ENCODE measurements around the gene CCHCR1. TPM values are rescaled to one million over a fixed set of nuclear protein-coding genes. Genes with fewer than 3 reads are reported as not detected.

The CCHCR1 gene
- total and polyA plus RNA-seq, 2 of the 13 experiments (the other 11 are each of a cell fraction or from before 2014, with no cell fraction given) = 14.6 to 28.2 TPM

DNA sequence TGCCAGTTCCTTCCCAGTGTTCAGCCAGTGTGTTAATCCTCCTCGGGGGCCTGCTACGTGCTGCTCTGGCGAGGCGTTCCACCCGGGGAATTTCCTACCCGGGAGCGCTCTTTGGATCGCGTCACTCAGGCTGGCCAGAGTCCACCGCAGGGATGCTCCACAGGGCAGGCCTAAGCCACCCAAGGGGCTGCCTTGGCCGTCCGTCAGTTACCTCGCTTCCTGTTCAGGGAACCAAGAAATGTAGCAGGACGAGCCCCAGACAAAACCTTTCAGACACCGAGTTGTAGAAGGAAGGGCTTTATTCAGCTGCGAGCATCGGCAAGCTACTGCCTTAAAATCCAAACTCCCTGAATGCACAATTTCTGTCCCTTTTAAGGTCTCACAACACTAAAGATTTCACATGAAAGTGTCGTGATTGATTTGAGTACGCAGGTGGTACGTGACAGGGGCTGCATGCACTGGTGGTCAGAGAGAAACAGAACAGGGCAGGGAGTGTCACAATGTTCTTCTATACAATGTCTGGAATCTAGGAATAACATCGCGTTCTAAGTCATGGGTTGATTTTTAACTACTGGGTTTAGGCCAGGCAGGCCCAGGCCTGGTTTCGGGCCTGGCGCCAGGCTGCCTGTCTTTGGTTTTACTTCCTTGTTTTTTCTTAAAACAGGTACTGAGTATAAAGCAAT is 28.6 kb upstream of the CCHCR1 start (continued):
- TF ChIP-seq, protein P1, sequence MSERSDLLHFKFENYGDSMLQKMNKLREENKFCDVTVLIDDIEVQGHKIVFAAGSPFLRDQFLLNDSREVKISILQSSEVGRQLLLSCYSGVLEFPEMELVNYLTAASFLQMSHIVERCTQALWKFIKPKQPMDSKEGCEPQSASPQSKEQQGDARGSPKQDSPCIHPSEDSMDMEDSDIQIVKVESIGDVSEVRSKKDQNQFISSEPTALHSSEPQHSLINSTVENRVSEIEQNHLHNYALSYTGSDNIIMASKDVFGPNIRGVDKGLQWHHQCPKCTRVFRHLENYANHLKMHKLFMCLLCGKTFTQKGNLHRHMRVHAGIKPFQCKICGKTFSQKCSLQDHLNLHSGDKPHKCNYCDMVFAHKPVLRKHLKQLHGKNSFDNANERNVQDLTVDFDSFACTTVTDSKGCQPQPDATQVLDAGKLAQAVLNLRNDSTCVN (CRISPR knock-in tag; IDR thresholded peaks at IDR 0.05; ENCODE audit: borderline replicate concordance) = 0 out of 2 replicates have a peak, but pooled peaks have one; percentile 49
- TF ChIP-seq MYNN (CRISPR knock-in tag; IDR thresholded peaks at IDR 0.05; ENCODE audit: low read depth) (no peak), ISL2 (CRISPR knock-in tag; IDR thresholded peaks at IDR 0.05) (no peak; the same call in 1 of the 2 replicates), HNRNPH1 (optimal IDR thresholded peaks at IDR 0.05; ENCODE audit: low read depth, low read length) (no peak), ZSCAN9 (CRISPR knock-in tag; IDR thresholded peaks at IDR 0.05; ENCODE audit: borderline replicate concordance) (peak; percentile 29; the same call in 1 of the 2 replicates), ZNF337 (CRISPR knock-in tag; IDR thresholded peaks at IDR 0.05; ENCODE audit: borderline replicate concordance, low read depth) (0 out of 2 replicates have a peak, but pooled peaks have one; percentile 19), ZNF17 (CRISPR knock-in tag; IDR thresholded peaks at IDR 0.05) (0 out of 2 replicates have a peak, but pooled peaks have one; percentile 67), RAD21 (CRISPR knock-in tag; IDR thresholded peaks at IDR 0.05) (no peak), ZBTB7A (CRISPR knock-in tag; IDR thresholded peaks at IDR 0.05) (0 out of 2 replicates have a peak, but pooled peaks have one; percentile 11), ZNF264 (CRISPR knock-in tag; IDR thresholded peaks at IDR 0.05) (no peak; the same call in 1 of the 2 replicates), KDM3A (CRISPR knock-in tag; IDR thresholded peaks at IDR 0.05; ENCODE audit: low read depth) (no peak; the same call in 1 of the 2 replicates), XBP1 (CRISPR knock-in tag; IDR thresholded peaks at IDR 0.05) (no peak), ZNF354B (CRISPR knock-in tag; IDR thresholded peaks at IDR 0.05) (0 out of 2 replicates have a peak, but pooled peaks have one; percentile 21), FOXP1 (IDR thresholded peaks at IDR 0.05) (no peak), FOXP1 (CRISPR knock-in tag; IDR thresholded peaks at IDR 0.05) (no peak), ZNF703 (CRISPR knock-in tag; IDR thresholded peaks at IDR 0.05; ENCODE audit: borderline replicate concordance) (no peak), HNRNPL (IDR thresholded peaks at IDR 0.05; ENCODE audit: low read depth, low read length) (0 out of 2 replicates have a peak, but pooled peaks have one; percentile 52), FOXC1 (CRISPR knock-in tag; IDR thresholded peaks at IDR 0.05; ENCODE audit: borderline replicate concordance) (peak; percentile 78; the same call in 1 of the 2 replicates), EED (CRISPR knock-in tag; IDR thresholded peaks at IDR 0.05) (no peak), TCF12 (IDR thresholded peaks at IDR 0.05) (no peak), TCF12 (CRISPR knock-in tag; IDR thresholded peaks at IDR 0.05) (no peak), U2AF2 (IDR thresholded peaks at IDR 0.05; ENCODE audit: low read depth, low read length) (no peak), ZBTB20 (CRISPR knock-in tag; IDR thresholded peaks at IDR 0.05; ENCODE audit: borderline replicate concordance, low read depth) (peak; percentile 55; the same call in 1 of the 2 replicates), NCOA2 (CRISPR knock-in tag; IDR thresholded peaks at IDR 0.05) (0 out of 2 replicates have a peak, but pooled peaks have one; percentile 11), KMT2A (CRISPR knock-in tag; IDR thresholded peaks at IDR 0.05) (peak; percentile 94), ZNF781 (CRISPR knock-in tag; IDR thresholded peaks at IDR 0.05; ENCODE audit: borderline replicate concordance, not compliant biosample characterization) (peak; percentile 90), ZNF101 (CRISPR knock-in tag; IDR thresholded peaks at IDR 0.05; ENCODE audit: borderline replicate concordance, low read depth) (peak; percentile 57; the same call in 1 of the 2 replicates), ATF7-NPFF (CRISPR knock-in tag; IDR thresholded peaks at IDR 0.05; ENCODE audit: low read depth) (peak; percentile 32; the same call in 1 of the 2 replicates), ZBTB38 (CRISPR knock-in tag; IDR thresholded peaks at IDR 0.05) (peak; percentile 88)
- TF ChIP-seq, protein P2, sequence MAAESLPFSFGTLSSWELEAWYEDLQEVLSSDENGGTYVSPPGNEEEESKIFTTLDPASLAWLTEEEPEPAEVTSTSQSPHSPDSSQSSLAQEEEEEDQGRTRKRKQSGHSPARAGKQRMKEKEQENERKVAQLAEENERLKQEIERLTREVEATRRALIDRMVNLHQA (CRISPR knock-in tag; IDR thresholded peaks at IDR 0.05) = peak; percentile 82; the same call in 1 of the 2 replicates

All from HepG2 (cell line).